ENCODE results near the gene AQP3.
"Not testable (repeated sequence)": the region's sequence is repeated elsewhere in the genome, so short reads cannot be mapped to it uniquely, and the experiment has no call there.

AQP3 gene

GRCh38 chr9:33440204-33440603 lies 7.2 kb downstream of the AQP3 start:
- no peak for DNase-seq

- DNase-seq: no peak
Observed at GRCh38 chr9:33439731-33440130, 7.7 kb downstream of the AQP3 start.

- DNase-seq: no peak
Observed at GRCh38 chr9:33438926-33439680, 8.3 kb downstream of the AQP3 start.

DNA sequence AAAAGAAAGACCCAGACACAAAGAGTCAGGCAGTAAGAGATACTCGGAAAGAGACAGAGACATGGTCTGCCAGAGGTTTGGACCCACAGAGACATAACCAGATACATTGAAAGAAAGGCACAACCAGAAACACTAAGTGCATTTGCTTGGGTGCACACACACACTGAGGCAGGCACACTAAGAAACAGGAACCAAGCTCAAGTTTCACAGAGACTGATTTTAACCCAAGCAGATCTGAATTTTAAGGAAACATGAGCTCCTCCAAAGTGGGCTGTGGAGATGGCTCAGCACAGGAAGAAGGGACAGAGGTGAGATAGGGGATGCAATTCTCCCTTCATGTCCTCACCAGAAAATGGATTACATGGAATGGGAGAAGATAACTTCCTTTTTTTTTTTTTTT lies 9.5 kb downstream of the AQP3 start:
- no peak for DNase-seq

GRCh38 chr9:33437205-33437604 lies 10.2 kb downstream of the AQP3 start:
- no peak for DNase-seq

DNA sequence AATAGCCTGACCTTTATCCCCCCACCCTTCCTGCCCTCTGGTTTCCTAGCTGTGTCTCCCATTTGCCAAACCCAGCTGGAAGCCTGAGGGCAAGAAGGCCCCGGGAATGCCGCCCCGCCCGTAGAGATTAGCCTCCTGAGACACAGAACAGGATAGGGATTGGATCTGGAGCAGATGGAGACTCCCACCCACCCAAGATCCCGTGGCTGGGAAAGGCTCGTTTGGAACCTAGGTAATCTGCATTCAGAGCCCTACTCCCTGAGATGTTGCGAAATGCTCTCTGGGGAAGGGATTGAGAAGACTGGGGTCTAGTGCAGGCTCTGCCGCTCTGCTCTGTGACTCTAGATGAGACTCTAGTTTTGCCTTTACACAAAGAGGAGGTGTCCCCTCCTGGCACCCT lies 10.9 kb downstream of the AQP3 start:
- no peak for DNase-seq

DNA sequence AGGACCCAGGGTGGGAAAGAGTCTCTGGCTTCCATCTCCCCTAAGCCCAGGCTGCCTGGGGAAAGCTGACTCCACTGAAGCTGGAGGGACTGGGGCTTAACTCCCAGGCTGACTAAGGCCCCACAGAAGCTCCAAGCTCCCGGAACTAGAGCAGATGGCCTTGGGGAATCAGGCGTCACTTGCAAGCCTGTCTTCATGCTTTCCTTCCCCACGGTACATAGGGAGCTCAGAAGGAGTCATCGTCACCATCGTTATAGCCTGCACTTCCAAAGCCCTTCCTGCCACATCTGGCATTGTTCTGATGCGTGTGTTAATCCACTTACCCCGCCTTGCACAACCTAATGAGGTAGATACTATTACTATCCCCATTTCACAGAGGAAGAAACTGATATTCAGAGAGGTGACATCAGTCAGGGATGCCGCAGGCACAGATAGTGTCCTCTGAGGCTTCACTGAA lies 11.5 kb downstream of the AQP3 start:
- no peak for DNase-seq

DNA sequence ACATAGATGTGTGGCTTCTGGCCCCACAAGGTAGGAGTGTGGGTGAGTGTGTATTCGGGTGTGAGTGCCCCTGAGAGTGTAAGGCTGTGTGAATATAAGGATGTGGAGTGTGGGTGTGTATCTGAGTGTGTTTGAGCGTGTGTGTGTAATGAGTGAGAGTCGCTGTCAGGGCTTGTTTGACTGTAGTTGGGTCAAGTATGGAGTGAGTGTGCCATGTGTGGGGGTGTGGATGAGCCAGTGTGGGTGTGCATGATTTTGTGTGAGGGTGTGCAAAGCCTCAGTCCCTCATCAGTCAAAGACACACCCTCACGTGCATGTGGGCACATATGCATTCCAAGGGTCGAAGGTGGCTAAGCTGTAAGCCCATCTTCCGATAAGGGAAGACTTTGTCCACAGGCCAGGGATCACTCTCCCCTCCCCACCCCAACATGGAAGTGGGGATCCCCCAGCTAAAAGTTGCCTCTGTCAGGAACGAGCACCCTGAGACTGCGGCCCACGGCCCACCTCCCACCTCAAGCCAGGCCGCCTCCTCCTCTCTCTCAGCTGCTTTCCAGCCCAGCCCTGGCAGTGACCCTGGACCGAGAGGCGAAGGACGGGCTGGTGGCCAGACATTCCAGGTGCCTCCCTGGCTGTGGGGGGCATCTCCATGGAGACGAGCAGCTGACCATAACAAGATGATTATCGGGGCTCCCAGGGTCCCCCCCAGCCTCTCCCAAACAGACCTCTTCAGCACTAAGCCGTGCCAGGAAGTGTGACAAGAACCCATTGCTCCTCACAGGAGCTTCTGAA lies 12.9 kb downstream of the AQP3 start:
- DNase-seq: no peak

DNA sequence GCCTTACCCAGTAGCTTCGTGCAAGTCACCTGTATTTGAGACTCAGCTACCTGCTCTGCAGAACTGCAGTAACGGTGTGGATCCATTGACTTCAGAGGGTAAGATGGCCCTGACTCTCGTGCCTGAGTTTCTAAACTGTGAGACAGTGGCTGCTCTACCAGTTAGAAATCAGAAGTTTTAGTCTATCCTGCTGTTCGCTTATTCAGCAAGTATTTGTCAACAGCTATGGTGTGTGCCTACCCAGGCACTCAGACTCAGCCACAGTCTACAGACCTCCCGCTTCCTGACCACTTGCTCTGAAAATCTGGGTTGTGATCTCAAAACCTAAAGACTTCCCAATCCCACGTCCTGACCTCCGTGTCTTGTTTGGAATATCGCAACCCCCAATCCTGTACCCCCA lies 13.5 kb downstream of the AQP3 start:
- DNase-seq: no peak

DNA sequence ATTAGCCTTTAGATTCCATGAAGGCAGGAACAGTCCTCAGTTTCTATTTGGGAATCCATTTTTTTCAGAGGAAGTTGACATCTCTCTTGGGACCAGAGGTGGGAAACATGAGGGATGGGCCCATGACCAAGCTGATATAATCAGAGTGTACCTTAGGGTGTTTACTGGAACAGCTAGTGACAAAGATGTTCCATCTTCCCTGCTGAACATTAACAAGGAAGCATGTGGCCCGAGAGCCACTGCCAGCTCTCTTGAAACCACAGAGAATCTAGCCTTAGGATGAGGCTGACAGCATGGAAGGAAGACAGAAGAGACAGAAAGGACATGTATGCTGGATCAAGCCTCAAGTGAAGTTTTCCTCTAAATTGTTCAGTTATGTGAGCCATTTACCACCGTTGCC lies 16.0 kb downstream of the AQP3 start:
- no peak for DNase-seq

DNA sequence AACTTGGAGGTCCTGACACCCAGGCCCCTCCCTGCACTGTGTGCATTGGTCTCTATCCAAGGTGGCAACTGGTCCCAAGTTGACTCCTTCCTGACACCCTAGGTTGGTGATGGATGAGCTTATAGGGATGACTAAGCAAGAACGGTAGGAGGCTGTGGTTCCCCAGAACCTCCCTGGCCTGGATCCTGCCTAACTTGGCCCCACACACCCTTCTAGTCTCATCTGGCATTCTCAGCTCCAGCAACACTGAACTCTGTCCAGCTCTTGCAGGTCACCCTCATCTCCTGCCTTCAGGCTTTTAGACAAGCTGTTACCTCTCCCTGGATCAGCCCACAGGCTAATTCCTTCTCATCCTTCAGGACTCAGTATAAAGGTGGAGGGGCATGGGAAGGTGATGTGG lies 16.5 kb downstream of the AQP3 start:
- no peak for DNase-seq

GRCh38 chr9:33429256-33429985 lies 18.0 kb downstream of the AQP3 start:
- DNase-seq: no peak

GRCh38 chr9:33426843-33427293 lies 20.5 kb downstream of the AQP3 start:
- DNase-seq: no peak

DNA sequence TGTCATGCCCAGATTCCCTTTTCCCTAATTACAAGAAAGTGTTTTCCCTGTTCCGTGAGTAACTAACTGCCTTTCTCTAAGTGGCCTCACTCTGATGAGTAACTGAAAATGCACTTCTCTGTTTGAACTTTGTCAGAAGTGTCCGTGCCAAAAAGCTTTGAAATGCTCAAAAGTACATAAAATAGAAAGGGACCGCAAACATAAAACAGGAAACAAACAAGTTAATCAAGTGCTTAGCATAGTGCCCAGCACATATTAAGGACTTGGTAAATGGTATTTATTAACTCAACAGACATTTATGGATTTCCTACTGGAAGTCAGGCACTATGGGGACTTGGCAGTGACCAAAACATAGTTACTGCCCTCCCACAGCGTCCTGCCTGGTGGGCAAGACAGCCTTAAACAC lies 22.3 kb downstream of the AQP3 start:
- DNase-seq: no peak

GRCh38 chr9:33424492-33424891 lies 22.9 kb downstream of the AQP3 start:
- not testable (repeated sequence) for DNase-seq

- DNase-seq: not testable (repeated sequence)
Observed at GRCh38 chr9:33424043-33424442, 23.4 kb downstream of the AQP3 start.

DNA sequence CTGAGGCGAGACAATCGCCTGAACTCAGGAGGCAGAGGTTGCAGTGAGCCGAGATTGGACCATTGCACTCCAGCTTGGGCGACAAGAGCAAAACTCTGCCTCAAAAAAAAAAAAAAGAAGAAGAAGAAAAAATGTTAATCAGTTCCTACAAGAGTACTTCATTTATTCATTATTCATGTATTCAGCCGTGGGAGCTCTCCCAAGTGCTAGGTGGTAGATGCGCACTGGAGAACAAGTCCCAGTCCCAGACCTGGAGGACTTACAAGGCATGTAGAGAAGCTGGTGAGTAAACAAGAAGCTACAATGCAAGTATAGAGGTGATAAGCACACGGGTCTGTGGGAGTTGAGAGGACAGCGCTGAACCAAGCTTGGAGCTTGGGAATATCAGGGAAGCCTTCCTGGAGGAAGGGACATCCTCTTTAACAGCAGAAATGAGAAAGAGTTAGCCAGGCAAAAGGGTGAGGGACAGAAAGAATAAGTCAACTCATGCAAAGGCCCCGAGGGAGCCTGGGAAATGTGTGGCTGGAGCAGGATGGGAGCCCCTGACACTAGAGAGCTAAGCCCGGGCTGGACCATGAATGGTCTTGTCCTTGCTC lies 27.6 kb downstream of the AQP3 start:
- DNase-seq: no peak

GRCh38 chr9:33418090-33418489 lies 29.3 kb downstream of the AQP3 start:
- no peak for DNase-seq

GRCh38 chr9:33416996-33417395 lies 30.4 kb downstream of the AQP3 start:
- no peak for DNase-seq

GRCh38 chr9:33415501-33416038 lies 31.8 kb downstream of the AQP3 start:
- peak; percentile 38 for DNase-seq

- no peak for DNase-seq
Observed at GRCh38 chr9:33414889-33415500, 32.4 kb downstream of the AQP3 start.

- DNase-seq: no peak
Observed at GRCh38 chr9:33414268-33414667, 33.1 kb downstream of the AQP3 start.

Measured in NCI-H2081 treated with DMSO at 0.1 percent for 48 hours (cell line).